ENCODE results near the gene PPP1R12B.
A peak's percentile ranks its signal among the peaks of the same experiment; 100 is the strongest.
"Not testable (repeated sequence)": the region's sequence is repeated elsewhere in the genome, so short reads cannot be mapped to it uniquely, and the experiment has no call there.

The PPP1R12B gene

DNA sequence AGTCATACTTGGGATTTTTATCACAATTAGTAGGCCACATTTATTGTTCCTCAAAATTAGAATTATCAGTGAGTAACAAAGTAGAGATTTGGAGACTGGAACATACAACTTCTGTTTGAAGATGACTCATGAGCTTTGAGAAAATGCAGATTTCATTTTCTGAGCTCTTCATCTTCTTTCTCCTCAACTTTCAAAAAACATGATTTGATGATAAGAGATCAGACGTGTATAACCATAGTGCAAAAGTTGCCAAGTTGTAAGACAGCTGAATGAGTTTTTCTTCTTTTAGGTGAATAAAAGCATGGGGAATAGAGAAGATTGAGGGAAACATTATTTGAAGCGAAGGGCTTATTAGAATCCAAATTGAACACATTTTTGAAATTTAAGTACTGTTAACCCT is 58.4 kb downstream of the PPP1R12B start:
- not testable (repeated sequence) for H3K9ac ChIP-seq (ENCODE audit: low read depth, low read length); H3K4me3 ChIP-seq (ENCODE audit: low read length)
- 90% methylated on average over 1 of the region's 2 CpGs for WGBS

DNA sequence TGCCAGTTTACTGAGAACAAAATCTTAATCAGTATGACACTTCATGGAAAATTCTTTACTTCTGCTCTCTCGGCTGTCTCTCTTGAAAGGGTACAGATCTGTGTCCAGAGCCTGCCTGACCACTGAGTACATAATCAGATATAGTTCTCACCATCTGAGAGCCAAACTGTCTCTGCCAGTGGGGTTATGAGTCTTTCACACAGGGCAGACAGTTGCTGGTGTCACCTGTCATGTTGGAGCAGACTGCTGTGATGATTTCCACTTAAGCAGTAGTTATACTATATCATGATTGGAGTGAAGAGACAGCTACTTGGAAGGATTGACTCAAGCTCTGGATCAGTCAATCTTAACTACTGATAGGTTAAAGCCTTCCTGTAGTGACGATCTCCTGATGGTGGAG is 58.9 kb downstream of the PPP1R12B start:
- peaks cover 20% of the 10 kb centered on the region for H3K4me1 ChIP-seq (ENCODE audit: insufficient read depth, low read length)
- H3K27ac ChIP-seq (ENCODE audit: low read depth, low read length); H3K36me3 ChIP-seq (ENCODE audit: insufficient read depth, low read length); H3K27me3 ChIP-seq (ENCODE audit: insufficient read depth, low read length); H3K4me3 ChIP-seq (ENCODE audit: low read length); H3K9ac ChIP-seq (ENCODE audit: low read depth, low read length); H3K9me3 ChIP-seq (ENCODE audit: insufficient read depth, low read depth, low read length): not testable (repeated sequence)
- 94% methylated on average over 2 of the region's 2 CpGs for WGBS

More for the DNA sequence above, 58.4 kb downstream of the PPP1R12B start:
- H3K27ac ChIP-seq (ENCODE audit: low read depth, low read length); H3K9me3 ChIP-seq (ENCODE audit: insufficient read depth, low read depth, low read length); H3K36me3 ChIP-seq (ENCODE audit: insufficient read depth, low read length); H3K27me3 ChIP-seq (ENCODE audit: insufficient read depth, low read length): not testable (repeated sequence)
- peaks cover 17% of the 10 kb centered on the region for H3K4me1 ChIP-seq (ENCODE audit: insufficient read depth, low read length)

DNA sequence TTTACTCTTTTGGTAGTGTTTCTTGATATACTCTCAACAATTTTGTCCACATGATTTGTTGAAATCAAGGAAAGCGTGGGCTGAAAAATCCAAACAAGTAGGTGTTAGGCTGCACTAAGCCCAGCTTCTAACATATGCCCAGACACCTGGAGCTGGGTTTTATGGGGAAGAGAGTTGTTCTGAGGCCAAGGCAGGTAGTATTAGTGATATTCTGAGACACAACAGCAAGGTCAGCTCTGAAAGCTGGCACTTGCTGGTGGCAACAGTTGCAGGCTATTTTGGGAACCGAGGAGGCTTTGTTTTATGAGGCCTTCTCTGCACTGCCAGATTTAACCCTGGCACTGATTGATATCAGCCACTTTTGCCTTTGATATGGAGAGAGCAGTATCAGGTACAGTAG is 61.8 kb downstream of the PPP1R12B start:
- not testable (repeated sequence) for H3K9ac ChIP-seq (ENCODE audit: low read depth, low read length); H3K9me3 ChIP-seq (ENCODE audit: insufficient read depth, low read depth, low read length); H3K27me3 ChIP-seq (ENCODE audit: insufficient read depth, low read length); H3K36me3 ChIP-seq (ENCODE audit: insufficient read depth, low read length); H3K4me3 ChIP-seq (ENCODE audit: low read length)
- WGBS = 91% methylated on average over 2 of the region's 2 CpGs
- Histone ChIP-seq H3K27ac (ENCODE audit: low read depth, low read length) (0 out of 2 replicates have a peak overlapping the region, but pooled peaks have one; percentile 1), H3K4me1 (ENCODE audit: insufficient read depth, low read length) (peaks cover 21% of the 10 kb centered on the region)

DNA sequence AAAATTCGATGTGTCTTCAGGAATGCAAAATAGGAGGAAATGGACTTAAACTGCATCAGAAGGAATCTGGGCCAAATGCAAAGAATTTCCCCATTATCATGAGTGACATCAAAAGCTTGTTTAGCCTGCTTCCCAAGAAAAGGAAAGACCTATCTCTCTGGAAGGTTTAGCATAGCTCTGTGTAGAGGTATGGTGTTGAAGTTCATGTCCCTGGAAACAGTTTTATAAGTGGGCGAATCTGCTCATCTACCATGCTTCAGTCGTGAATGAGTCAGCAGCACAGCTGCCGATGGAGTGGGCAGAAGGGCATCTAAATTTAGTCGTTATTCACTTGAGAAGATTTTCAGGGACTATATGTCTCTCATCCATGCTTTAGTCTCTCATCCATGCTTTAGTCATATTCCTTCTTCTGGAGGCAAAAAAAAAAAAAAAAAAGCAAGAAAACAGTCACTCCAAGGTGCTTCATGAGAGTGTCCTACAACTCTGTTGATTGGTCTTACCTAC is 62.4 kb downstream of the PPP1R12B start:
- H3K4me1 ChIP-seq (ENCODE audit: insufficient read depth, low read length) = peaks cover 21% of the 10 kb centered on the region
- not testable (repeated sequence) for H3K9ac ChIP-seq (ENCODE audit: low read depth, low read length); H3K9me3 ChIP-seq (ENCODE audit: insufficient read depth, low read depth, low read length); H3K27ac ChIP-seq (ENCODE audit: low read depth, low read length); H3K36me3 ChIP-seq (ENCODE audit: insufficient read depth, low read length); H3K27me3 ChIP-seq (ENCODE audit: insufficient read depth, low read length); H3K4me3 ChIP-seq (ENCODE audit: low read length)
- 62% methylated on average over 5 of the region's 5 CpGs for WGBS

DNA sequence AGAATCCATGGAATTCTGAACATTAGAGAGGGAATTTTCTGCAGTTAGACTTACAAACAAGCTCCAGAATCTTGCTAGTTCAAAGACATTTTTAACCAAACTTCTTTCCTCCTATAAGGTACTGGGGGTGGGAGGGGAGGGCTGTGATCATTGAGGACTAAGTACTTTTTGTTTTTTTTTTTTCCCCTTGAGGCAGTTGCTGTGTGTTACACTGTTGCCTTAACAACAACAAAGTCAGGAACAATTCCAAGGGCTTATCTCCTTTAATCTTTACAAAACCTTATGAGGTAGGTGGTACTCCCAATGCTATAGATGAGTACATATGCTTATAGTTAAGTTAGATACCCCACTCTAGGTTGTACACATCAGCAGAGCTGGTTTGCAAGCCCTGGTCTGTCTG is 62.9 kb downstream of the PPP1R12B start:
- Histone ChIP-seq H3K27me3 (ENCODE audit: insufficient read depth, low read length) (no peaks in the 10 kb centered on the region), H3K9ac (ENCODE audit: low read depth, low read length) (no peak overlapping the region), H3K27ac (ENCODE audit: low read depth, low read length) (no peak overlapping the region), H3K9me3 (ENCODE audit: insufficient read depth, low read depth, low read length) (no peaks in the 10 kb centered on the region), H3K36me3 (ENCODE audit: insufficient read depth, low read length) (no peaks in the 10 kb centered on the region), H3K4me3 (ENCODE audit: low read length) (no peak overlapping the region), H3K4me1 (ENCODE audit: insufficient read depth, low read length) (peaks cover 21% of the 10 kb centered on the region)

DNA sequence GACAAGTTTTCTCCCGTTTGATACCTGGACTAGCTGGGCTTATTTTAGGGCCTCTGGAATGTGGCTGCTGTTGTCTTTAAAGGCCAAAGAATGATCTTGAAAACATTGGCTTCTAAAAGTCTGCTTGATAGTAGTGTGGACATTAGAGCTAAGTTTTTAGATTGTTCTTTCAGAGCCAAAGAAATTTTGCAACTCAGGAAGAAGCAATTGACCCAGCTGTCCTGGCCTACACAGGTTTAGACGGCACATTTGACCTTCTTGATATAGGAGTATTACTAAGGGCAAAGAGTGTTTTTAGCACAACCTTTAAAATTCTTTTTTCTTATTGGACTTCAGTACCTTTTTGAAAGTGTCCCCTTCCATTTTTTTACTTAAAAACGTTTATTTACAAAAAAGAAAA is 63.9 kb downstream of the PPP1R12B start:
- not testable (repeated sequence) for H3K9ac ChIP-seq (ENCODE audit: low read depth, low read length); H3K4me3 ChIP-seq (ENCODE audit: low read length); H3K9me3 ChIP-seq (ENCODE audit: insufficient read depth, low read depth, low read length); H3K36me3 ChIP-seq (ENCODE audit: insufficient read depth, low read length); H3K27me3 ChIP-seq (ENCODE audit: insufficient read depth, low read length); H3K27ac ChIP-seq (ENCODE audit: low read depth, low read length)
- peaks cover 26% of the 10 kb centered on the region for H3K4me1 ChIP-seq (ENCODE audit: insufficient read depth, low read length)
- 85% methylated on average over 2 of the region's 3 CpGs for whole genome bisulfite sequencing

DNA sequence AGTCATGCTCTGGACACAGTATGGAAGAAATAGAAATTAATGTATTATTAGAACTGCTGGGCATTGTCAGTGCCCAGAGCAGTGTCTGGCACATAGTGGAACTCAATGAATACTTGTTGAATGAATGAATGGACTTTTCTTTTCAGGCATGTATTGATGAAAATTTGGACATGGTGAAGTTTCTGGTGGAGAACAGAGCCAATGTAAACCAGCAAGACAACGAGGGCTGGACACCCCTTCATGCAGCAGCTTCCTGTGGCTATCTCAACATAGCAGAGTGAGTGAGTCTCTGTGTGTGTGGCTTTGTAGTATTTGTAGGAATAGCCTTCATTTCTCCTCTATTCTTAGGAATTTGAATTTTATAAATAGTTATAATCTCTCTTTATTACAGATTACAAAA is 68.1 kb downstream of the PPP1R12B start:
- no peaks in the 10 kb centered on the region for H3K9me3 ChIP-seq (ENCODE audit: insufficient read depth, low read depth, low read length)
- H3K27me3 ChIP-seq (ENCODE audit: insufficient read depth, low read length) = no peaks in the 10 kb centered on the region
- no peak overlapping the region for H3K27ac ChIP-seq (ENCODE audit: low read depth, low read length)
- peaks cover 31% of the 10 kb centered on the region for H3K4me1 ChIP-seq (ENCODE audit: insufficient read depth, low read length)
- H3K9ac ChIP-seq (ENCODE audit: low read depth, low read length) = no peak overlapping the region
- H3K4me3 ChIP-seq (ENCODE audit: low read length) = no peak overlapping the region
- 88% methylated on average over 1 of the region's 1 CpG for WGBS
- H3K36me3 ChIP-seq (ENCODE audit: insufficient read depth, low read length) = no peaks in the 10 kb centered on the region

DNA sequence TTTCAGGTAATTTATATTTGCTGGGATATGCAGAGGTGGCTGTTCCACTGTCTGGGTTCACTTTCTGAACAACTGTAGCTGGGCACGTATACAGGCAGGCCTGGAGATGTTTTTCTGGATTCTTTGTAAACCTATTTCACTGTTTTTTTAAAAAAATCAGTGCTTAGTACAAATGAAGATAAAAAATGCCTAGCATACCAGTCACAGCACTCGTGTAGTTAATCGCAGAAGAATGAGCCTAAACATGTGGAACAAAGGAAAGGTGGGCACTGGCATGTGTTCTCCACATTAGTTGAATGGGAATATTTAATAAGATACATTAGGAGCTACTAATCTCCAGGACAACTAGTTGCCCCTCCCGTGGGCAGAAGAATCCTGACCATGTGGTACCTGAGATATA is 68.6 kb downstream of the PPP1R12B start:
- H3K36me3 ChIP-seq (ENCODE audit: insufficient read depth, low read length) = not testable (repeated sequence)
- WGBS = 84% methylated on average over 2 of the region's 4 CpGs

DNA sequence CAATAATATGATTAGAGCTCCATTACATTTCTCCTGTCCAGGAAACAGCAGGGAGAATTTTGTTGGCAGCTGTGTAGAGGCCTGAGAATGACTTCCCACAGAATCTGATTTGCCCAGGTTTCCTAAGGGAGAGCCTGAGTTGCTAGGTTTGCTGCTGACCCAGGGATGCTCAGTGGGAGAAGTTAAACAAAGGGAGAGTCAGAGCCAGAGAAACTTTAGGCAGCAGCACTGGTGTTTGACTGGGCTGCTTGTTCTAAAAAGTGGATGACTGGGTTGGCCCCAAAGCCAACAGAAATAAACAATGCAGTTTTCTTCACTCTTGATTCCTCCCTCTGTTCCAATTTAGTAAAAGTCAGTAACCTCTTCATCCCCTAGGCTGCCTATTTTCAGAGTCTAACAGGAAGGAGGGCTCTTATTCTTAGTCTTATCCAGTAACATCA is 69.3 kb downstream of the PPP1R12B start:
- not testable (repeated sequence) for H3K36me3 ChIP-seq (ENCODE audit: insufficient read depth, low read length); H3K9ac ChIP-seq (ENCODE audit: low read depth, low read length); H3K4me3 ChIP-seq (ENCODE audit: low read length); H3K27ac ChIP-seq (ENCODE audit: low read depth, low read length); H3K9me3 ChIP-seq (ENCODE audit: insufficient read depth, low read depth, low read length); H3K27me3 ChIP-seq (ENCODE audit: insufficient read depth, low read length)
- H3K4me1 ChIP-seq (ENCODE audit: insufficient read depth, low read length) = peaks cover 27% of the 10 kb centered on the region

More for the DNA sequence above, 68.6 kb downstream of the PPP1R12B start:
- H3K4me3 ChIP-seq (ENCODE audit: low read length); H3K9ac ChIP-seq (ENCODE audit: low read depth, low read length); H3K9me3 ChIP-seq (ENCODE audit: insufficient read depth, low read depth, low read length); H3K27ac ChIP-seq (ENCODE audit: low read depth, low read length); H3K27me3 ChIP-seq (ENCODE audit: insufficient read depth, low read length): not testable (repeated sequence)
- peaks cover 30% of the 10 kb centered on the region for H3K4me1 ChIP-seq (ENCODE audit: insufficient read depth, low read length)

DNA sequence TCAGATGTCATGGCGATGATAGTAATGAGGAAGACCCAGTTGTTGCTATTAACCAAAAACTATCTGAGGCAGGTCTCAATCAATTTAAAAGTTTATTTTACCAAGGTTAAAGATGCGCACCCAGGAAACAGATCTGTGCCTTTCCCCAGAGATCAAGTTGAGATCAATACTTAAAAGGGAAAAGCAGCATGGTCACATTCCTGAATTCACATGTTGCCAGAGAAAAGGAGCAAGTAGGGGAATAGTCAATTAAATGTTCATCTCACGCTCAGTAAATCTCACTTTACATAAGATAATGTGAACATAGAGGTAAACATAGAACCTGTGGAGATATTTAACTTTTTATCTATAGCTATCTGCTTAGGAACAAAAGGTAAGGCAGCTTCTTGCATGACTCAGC is 71.2 kb downstream of the PPP1R12B start:
- H3K27ac ChIP-seq (ENCODE audit: low read depth, low read length); H3K9me3 ChIP-seq (ENCODE audit: insufficient read depth, low read depth, low read length); H3K36me3 ChIP-seq (ENCODE audit: insufficient read depth, low read length); H3K4me3 ChIP-seq (ENCODE audit: low read length); H3K27me3 ChIP-seq (ENCODE audit: insufficient read depth, low read length); H3K9ac ChIP-seq (ENCODE audit: low read depth, low read length): not testable (repeated sequence)
- H3K4me1 ChIP-seq (ENCODE audit: insufficient read depth, low read length) = peaks cover 27% of the 10 kb centered on the region
- WGBS = 93% methylated on average over 2 of the region's 3 CpGs

DNA sequence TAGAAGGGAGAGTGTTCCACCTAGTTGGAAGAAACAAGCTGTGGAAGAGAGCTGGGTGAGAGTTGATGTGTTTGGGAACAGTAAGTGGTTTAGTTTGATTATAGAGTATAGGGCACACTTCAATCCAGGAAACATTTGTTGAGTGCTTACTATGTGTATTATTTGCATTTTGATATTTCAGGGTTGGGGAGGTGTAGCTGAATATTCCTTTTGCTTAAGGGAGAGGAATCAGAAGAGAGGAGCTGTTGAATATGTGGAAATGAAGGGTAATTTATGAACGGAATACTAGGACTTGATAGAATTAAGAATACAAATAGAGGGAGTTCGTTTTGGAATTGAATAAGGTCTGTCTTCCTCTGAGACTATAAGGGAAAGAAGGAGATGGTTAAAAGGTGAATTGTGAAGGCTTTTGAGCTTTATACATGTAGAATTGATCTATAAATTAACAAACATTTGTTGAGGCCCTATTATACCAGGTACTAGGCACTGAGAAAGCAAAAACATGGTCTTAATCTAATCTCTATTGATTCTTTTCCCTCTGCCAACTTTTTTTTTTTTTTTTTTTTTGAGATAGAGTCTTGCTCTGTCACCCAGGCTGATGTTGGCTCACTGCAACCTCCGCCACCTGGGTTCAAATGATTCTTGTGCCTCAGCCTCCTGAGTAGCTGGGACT is 72.1 kb downstream of the PPP1R12B start:
- not testable (repeated sequence) for H3K36me3 ChIP-seq (ENCODE audit: insufficient read depth, low read length); H3K4me3 ChIP-seq (ENCODE audit: low read length); H3K9me3 ChIP-seq (ENCODE audit: insufficient read depth, low read depth, low read length); H3K27ac ChIP-seq (ENCODE audit: low read depth, low read length); H3K27me3 ChIP-seq (ENCODE audit: insufficient read depth, low read length); H3K9ac ChIP-seq (ENCODE audit: low read depth, low read length)
- WGBS = 91% methylated on average over 3 of the region's 3 CpGs
- peaks cover 27% of the 10 kb centered on the region for H3K4me1 ChIP-seq (ENCODE audit: insufficient read depth, low read length)

DNA sequence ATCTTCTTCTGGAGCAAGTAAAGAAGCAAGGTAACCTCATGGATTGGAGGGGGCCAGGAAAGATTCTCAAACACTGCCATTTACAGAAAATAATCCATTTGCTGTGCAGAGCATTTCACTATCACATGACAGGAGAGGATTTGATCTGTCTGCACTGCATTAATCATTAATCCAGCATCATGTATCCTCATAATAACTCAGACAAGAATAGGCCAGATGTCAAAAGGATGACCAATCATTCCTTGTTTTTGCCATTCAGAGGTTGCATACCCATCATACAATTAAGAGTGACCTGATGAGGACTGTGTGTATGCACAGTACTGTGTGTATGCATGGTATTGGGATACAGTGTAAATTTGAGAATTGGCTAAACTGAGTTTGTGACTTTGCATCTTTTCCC is 74.2 kb downstream of the PPP1R12B start:
- not testable (repeated sequence) for H3K9me3 ChIP-seq (ENCODE audit: insufficient read depth, low read depth, low read length); H3K4me3 ChIP-seq (ENCODE audit: low read length); H3K27me3 ChIP-seq (ENCODE audit: insufficient read depth, low read length); H3K9ac ChIP-seq (ENCODE audit: low read depth, low read length); H3K27ac ChIP-seq (ENCODE audit: low read depth, low read length); H3K36me3 ChIP-seq (ENCODE audit: insufficient read depth, low read length)
- H3K4me1 ChIP-seq (ENCODE audit: insufficient read depth, low read length) = peaks cover 19% of the 10 kb centered on the region

Data from HUES64 (cell line).